ENCODE measurements around the gene POLA2.

GRCh38 chr11:65310736-65311135, 49.0 kb downstream of the POLA2 start:
- TF ChIP-seq EZH2 (IDR thresholded peaks at IDR 0.05) (no peak), FOXP2 (optimal IDR thresholded peaks at IDR 0.05; ENCODE audit: control extremely low read depth, extremely low read length, insufficient read depth) (no peak), POLR2AphosphoS5 (IDR thresholded peaks at IDR 0.05; ENCODE audit: borderline replicate concordance, low read depth, low read length) (no peak)

All from SK-N-MC (cell line).